HG02623 (cell line): ENCODE measurements around the gene AMIGO3.
"Not testable (repeated sequence)": the region's sequence is repeated elsewhere in the genome, so short reads cannot be mapped to it uniquely, and the experiment has no call there.

Experiments used
- ATAC-seq: cut with Tn5 transposase; IDR thresholded peaks from one replicate; pipeline ENCODE4 v1.9.1; 2021; ENCODE audit warnings: moderate library complexity; ENCODE audit not compliant: unreplicated experiment

Gene AMIGO3

GRCh38 chr3:49719214-49719884, at the start of gene AMIGO3:
TSS of gene AMIGO3 (minus strand) at chr3:49719684. CDS start at chr3:49719465, 219 bp downstream.
- no peak for ATAC-seq

GRCh38 chr3:49763981-49764380, 44.5 kb upstream of the AMIGO3 start:
- no peak for ATAC-seq

- ATAC-seq, result no peak
These were observed 42.2 kb upstream of the AMIGO3 start for GRCh38 chr3:49761661-49762060.

GRCh38 chr3:49759226-49759625, 39.7 kb upstream of the AMIGO3 start:
- ATAC-seq, result no peak

- ATAC-seq, result no peak
These were observed 37.7 kb upstream of the AMIGO3 start for GRCh38 chr3:49757197-49757596.

- no peak for ATAC-seq
These were observed 36.6 kb upstream of the AMIGO3 start for GRCh38 chr3:49756036-49756435.

- ATAC-seq, result no peak
These were observed 35.1 kb upstream of the AMIGO3 start for GRCh38 chr3:49754536-49754935.

- no peak for ATAC-seq
These were observed 32.0 kb upstream of the AMIGO3 start for GRCh38 chr3:49751501-49751900.

GRCh38 chr3:49750056-49750455, 30.6 kb upstream of the AMIGO3 start:
- ATAC-seq, result no peak

- ATAC-seq, result not testable (repeated sequence)
These were observed 29.4 kb upstream of the AMIGO3 start for GRCh38 chr3:49748874-49749273.

- ATAC-seq, result no peak
These were observed 28.5 kb upstream of the AMIGO3 start for GRCh38 chr3:49747792-49748480.

- ATAC-seq, result no peak
These were observed 26.5 kb upstream of the AMIGO3 start for GRCh38 chr3:49745986-49746385.

- no peak for ATAC-seq
These were observed 20.9 kb upstream of the AMIGO3 start for GRCh38 chr3:49740427-49740826.

GRCh38 chr3:49738067-49738713, 18.7 kb upstream of the AMIGO3 start:
- no peak for ATAC-seq

GRCh38 chr3:49734752-49735151, 15.3 kb upstream of the AMIGO3 start:
- no peak for ATAC-seq

- ATAC-seq, result no peak
These were observed 14.1 kb upstream of the AMIGO3 start for GRCh38 chr3:49733551-49733950.

- ATAC-seq, result no peak
These were observed 13.1 kb upstream of the AMIGO3 start for GRCh38 chr3:49732597-49732996.

- no peak for ATAC-seq
These were observed 10.6 kb upstream of the AMIGO3 start for GRCh38 chr3:49729966-49730609.

GRCh38 chr3:49727924-49728361, 8.5 kb upstream of the AMIGO3 start:
- ATAC-seq, result no peak

- ATAC-seq, result no peak
These were observed 7.9 kb upstream of the AMIGO3 start for GRCh38 chr3:49727154-49727923.
